A172 (cell line): ENCODE data around the gene SMG7. TPM values are rescaled to one million over a fixed set of nuclear protein-coding genes. Genes with fewer than 3 reads are reported as not detected.

ENCODE experiments used
- DNase-seq: peaks from one replicate; pipeline ENCODE4 v3.0.0-alpha.2; 2015; ENCODE audit warnings: low spot score
- total RNA-seq: library from RNA; depleted of rRNA; stranded (reverse); fragments of >200 nt; shearing (Covaris generic); gene quantifications from 2 replicates; pipeline ENCODE4 v1.2.3, GENCODE V29; 2014; rRNA removed

The SMG7 gene
- total RNA-seq, 1 experiment from 2014 or later, result 19.6 TPM

- DNase-seq, result peak; percentile 51
Measured at GRCh38 chr1:183590244-183591191, 118.2 kb downstream of the SMG7 start, which contains the start of gene NCF2. Gene NCF2, minus strand, starts transcription at chr1:183590459. Its CDS starts 130 bp downstream, at chr1:183590329.

GRCh38 chr1:183592733-183593132, 120.4 kb downstream of the SMG7 start:
- no peak for DNase-seq

- no peak for DNase-seq
Measured at GRCh38 chr1:183593356-183593755, 121.1 kb downstream of the SMG7 start.

GRCh38 chr1:183595537-183595936, 123.2 kb downstream of the SMG7 start:
- no peak for DNase-seq

- DNase-seq, result no peak
Measured at GRCh38 chr1:183596500-183596899, 124.2 kb downstream of the SMG7 start.

- DNase-seq, result no peak
Measured at GRCh38 chr1:183597656-183598347, 125.5 kb downstream of the SMG7 start.

- no peak for DNase-seq
Measured at GRCh38 chr1:183598386-183598785, 126.1 kb downstream of the SMG7 start.

- DNase-seq, result peak; percentile 60
Measured at GRCh38 chr1:183600136-183600535, 127.8 kb downstream of the SMG7 start.

- no peak for DNase-seq
Measured at GRCh38 chr1:183600634-183601033, 128.3 kb downstream of the SMG7 start.

GRCh38 chr1:183602510-183602909, 130.2 kb downstream of the SMG7 start:
- DNase-seq, result no peak

Other genes with a start within 250 kb of the SMG7 start
- 3.0 and 3.1 TPM in 2 replicates for gene NMNAT2, start 54.1 kb upstream of the SMG7 start, total RNA-seq
- 2.7 and 5.8 TPM in 2 replicates for gene NCF2, start 118.0 kb downstream of the SMG7 start, total RNA-seq
- 334 and 446 TPM in 2 replicates for gene ARPC5, start 163.3 kb downstream of the SMG7 start, total RNA-seq
- gene APOBEC4, start 180.8 kb downstream of the SMG7 start, total RNA-seq, result not detected in 2 replicates